Endodermal cell (in vitro differentiated cells): ENCODE results near the gene ITGA6. TPM values are rescaled to one million over a fixed set of nuclear protein-coding genes. Genes with fewer than 3 reads are reported as not detected.
A peak's percentile ranks its signal among the peaks of the same experiment; 100 is the strongest.
"Not testable (repeated sequence)": the region's sequence is repeated elsewhere in the genome, so short reads cannot be mapped to it uniquely, and the experiment has no call there.

Experiments used
- DNase-seq: peaks from one replicate; pipeline ENCODE4 v3.0.0-alpha.2; 2017
- H3K27ac ChIP-seq: 2 replicates; pipeline ENCODE4 v1.5.1; 2013; ENCODE audit warnings: mild to moderate bottlenecking, low read depth, low read length, moderate library complexity
- H3K27me3 ChIP-seq: 2 replicates; pipeline ENCODE4 v1.6.1; 2013; ENCODE audit warnings: mild to moderate bottlenecking, low read length, moderate library complexity; ENCODE audit not compliant: insufficient read depth, control insufficient read depth, poor library complexity, severe bottlenecking
- H3K36me3 ChIP-seq: 2 replicates; pipeline ENCODE4 v1.7.0; 2013; ENCODE audit warnings: mild to moderate bottlenecking, low read length, moderate library complexity; ENCODE audit not compliant: control insufficient read depth, insufficient read depth
- H3K4me1 ChIP-seq: one replicate; pipeline ENCODE4 v1.7.0; 2013; ENCODE audit warnings: low read length; ENCODE audit not compliant: control insufficient read depth, insufficient read depth
- H3K4me3 ChIP-seq: 2 replicates; pipeline ENCODE4 v1.5.1; 2013; ENCODE audit warnings: mild to moderate bottlenecking, low read length, moderate library complexity
- H3K9ac ChIP-seq: 2 replicates; pipeline ENCODE4 v1.6.1; 2013; ENCODE audit warnings: mild to moderate bottlenecking, low read length, moderate library complexity; ENCODE audit not compliant: poor library complexity, severe bottlenecking; ENCODE audit errors: extremely low read depth
- H3K9me3 ChIP-seq: 2 replicates; pipeline ENCODE4 v1.6.1; 2013; ENCODE audit warnings: mild to moderate bottlenecking, low read length, moderate library complexity; ENCODE audit not compliant: control insufficient read depth
- H3K27ac Mint-ChIP-seq: 2 replicates; pipeline ENCODE4 v1.8.0; 2020; ENCODE audit warnings: mixed read lengths
- H3K27me3 Mint-ChIP-seq: 2 replicates; pipeline ENCODE4 v1.8.0; 2021; ENCODE audit warnings: mild to moderate bottlenecking, mixed read lengths; ENCODE audit not compliant: insufficient read depth
- H3K36me3 Mint-ChIP-seq: 2 replicates; pipeline ENCODE4 v1.8.0; 2020; ENCODE audit warnings: low read depth, mixed read lengths
- H3K4me1 Mint-ChIP-seq: 2 replicates; pipeline ENCODE4 v1.8.0; 2020; ENCODE audit warnings: mixed read lengths
- H3K4me3 Mint-ChIP-seq: 2 replicates; pipeline ENCODE4 v1.8.0; 2020; ENCODE audit warnings: mild to moderate bottlenecking, moderate library complexity, mixed read lengths
- H3K9me3 Mint-ChIP-seq: 2 replicates; pipeline ENCODE4 v1.8.0; 2020; ENCODE audit warnings: mild to moderate bottlenecking, mixed read lengths
- CTCF ChIP-seq: fragments of 200-600 bp; sonication (generic); conservative IDR thresholded peaks from 2 replicates; pipeline ENCODE4 v1.5.0; 2021; ENCODE audit warnings: antibody characterized with exemption, mild to moderate bottlenecking
- WGBS, 2 experiments: methylation state at CpG; one replicate each; pipeline versions ENCODE4 v1.1.5 to v1.1.7; 2013; ENCODE audit warnings: missing lambda C conversion rate in 2 of 2, mixed read lengths in 1 of 2; ENCODE audit not compliant: insufficient coverage in 1 of 2, insufficient read length in 1 of 2; 5-methylcytosine and 5-hydroxymethylcytosine counted together
- total RNA-seq, 2 donors: library from RNA; stranded (reverse); fragmentation: NEBNext Ultra II Directional in 1 of 2; extraction: Animal tissue kit (Norgen Biotek cat#: 25700) in 1 of 2; gene quantifications; 2 replicates in 1 of 2; 3 replicates in 1 of 2; pipeline ENCODE4 v1.2.1, GENCODE V29; 2021

Gene ITGA6
- total RNA-seq, 2 donors from 2014 or later: 35.8 to 45.7 TPM

GRCh38 chr2:172545408-172546075 lies 118.2 kb downstream of the ITGA6 start:
- 95 to 98% methylated on average over 2 of the region's 2 CpGs for WGBS, 2 experiments
- peaks cover 96% of the 10 kb centered on the region for H3K9me3 Mint-ChIP-seq
- H3K4me1 Mint-ChIP-seq: peaks cover 2% of the 10 kb centered on the region
- H3K36me3 Mint-ChIP-seq: peaks cover 66% of the 10 kb centered on the region
- H3K9ac ChIP-seq: no peak overlapping the region
- no peak for TF ChIP-seq CTCF
- H3K36me3 ChIP-seq: peaks cover 3% of the 10 kb centered on the region
- no peak for DNase-seq
- no peak overlapping the region for H3K4me3 Mint-ChIP-seq
- H3K4me3 ChIP-seq: peak overlapping the region; percentile 50
- peaks cover 74% of the 10 kb centered on the region for H3K9me3 ChIP-seq
- no peaks in the 10 kb centered on the region for H3K27me3 ChIP-seq
- H3K27ac ChIP-seq: no peak overlapping the region
- no peaks in the 10 kb centered on the region for H3K4me1 ChIP-seq
- H3K27ac Mint-ChIP-seq: no peak overlapping the region
- H3K27me3 Mint-ChIP-seq: no peaks in the 10 kb centered on the region

- Histone ChIP-seq H3K27ac (no peak overlapping the region), H3K9ac (no peak overlapping the region), H3K27me3 (no peaks in the 10 kb centered on the region), H3K36me3 (peaks cover 7% of the 10 kb centered on the region), H3K9me3 (peaks cover 95% of the 10 kb centered on the region), H3K4me1 (no peaks in the 10 kb centered on the region), H3K4me3 (peak overlapping the region; percentile 80)
- H3K4me3 Mint-ChIP-seq: no peak overlapping the region
- 87 to 100% methylated on average over 1 of the region's 1 CpG for WGBS, 2 experiments
- no peak for DNase-seq
- H3K27me3 Mint-ChIP-seq: no peaks in the 10 kb centered on the region
- H3K4me1 Mint-ChIP-seq: peaks cover 7% of the 10 kb centered on the region
- peaks cover 63% of the 10 kb centered on the region for H3K36me3 Mint-ChIP-seq
- TF ChIP-seq CTCF: no peak
- no peak overlapping the region for H3K27ac Mint-ChIP-seq
- H3K9me3 Mint-ChIP-seq: peaks cover 92% of the 10 kb centered on the region
Observed at GRCh38 chr2:172549131-172549530, 121.7 kb downstream of the ITGA6 start.

- 22 to 40% methylated on average over 1 of the region's 1 CpG for WGBS, 2 experiments
- Histone ChIP-seq H3K9me3 (peaks cover 92% of the 10 kb centered on the region), H3K4me3 (peak overlapping the region; percentile 80)
- not testable (repeated sequence) for H3K27ac ChIP-seq, H3K9ac ChIP-seq, H3K4me3 Mint-ChIP-seq, H3K27ac Mint-ChIP-seq, H3K4me1 ChIP-seq, DNase-seq, H3K36me3 ChIP-seq, H3K27me3 ChIP-seq, H3K27me3 Mint-ChIP-seq
- Mint-ChIP-seq H3K4me1 (peaks cover 11% of the 10 kb centered on the region), H3K9me3 (peaks cover 89% of the 10 kb centered on the region), H3K36me3 (peaks cover 59% of the 10 kb centered on the region)
Observed at GRCh38 chr2:172549802-172550201, 122.4 kb downstream of the ITGA6 start.

GRCh38 chr2:172550419-172550818 lies 123.0 kb downstream of the ITGA6 start:
- Mint-ChIP-seq H3K27me3 (no peaks in the 10 kb centered on the region), H3K36me3 (peaks cover 57% of the 10 kb centered on the region), H3K27ac (no peak overlapping the region), H3K9me3 (peaks cover 84% of the 10 kb centered on the region), H3K4me1 (peaks cover 13% of the 10 kb centered on the region), H3K4me3 (no peak overlapping the region)
- H3K9ac ChIP-seq: no peak overlapping the region
- H3K4me3 ChIP-seq: peak overlapping the region; percentile 80
- no peaks in the 10 kb centered on the region for H3K4me1 ChIP-seq
- H3K27me3 ChIP-seq: no peaks in the 10 kb centered on the region
- H3K27ac ChIP-seq: peak overlapping the region; percentile 2
- TF ChIP-seq CTCF: no peak
- peaks cover 7% of the 10 kb centered on the region for H3K36me3 ChIP-seq
- DNase-seq: no peak
- peaks cover 88% of the 10 kb centered on the region for H3K9me3 ChIP-seq
